ENCODE data around the gene ANKRD62.
"Not testable (repeated sequence)": the region's sequence is repeated elsewhere in the genome, so short reads cannot be mapped to it uniquely, and the experiment has no call there.

ANKRD62 gene

DNA sequence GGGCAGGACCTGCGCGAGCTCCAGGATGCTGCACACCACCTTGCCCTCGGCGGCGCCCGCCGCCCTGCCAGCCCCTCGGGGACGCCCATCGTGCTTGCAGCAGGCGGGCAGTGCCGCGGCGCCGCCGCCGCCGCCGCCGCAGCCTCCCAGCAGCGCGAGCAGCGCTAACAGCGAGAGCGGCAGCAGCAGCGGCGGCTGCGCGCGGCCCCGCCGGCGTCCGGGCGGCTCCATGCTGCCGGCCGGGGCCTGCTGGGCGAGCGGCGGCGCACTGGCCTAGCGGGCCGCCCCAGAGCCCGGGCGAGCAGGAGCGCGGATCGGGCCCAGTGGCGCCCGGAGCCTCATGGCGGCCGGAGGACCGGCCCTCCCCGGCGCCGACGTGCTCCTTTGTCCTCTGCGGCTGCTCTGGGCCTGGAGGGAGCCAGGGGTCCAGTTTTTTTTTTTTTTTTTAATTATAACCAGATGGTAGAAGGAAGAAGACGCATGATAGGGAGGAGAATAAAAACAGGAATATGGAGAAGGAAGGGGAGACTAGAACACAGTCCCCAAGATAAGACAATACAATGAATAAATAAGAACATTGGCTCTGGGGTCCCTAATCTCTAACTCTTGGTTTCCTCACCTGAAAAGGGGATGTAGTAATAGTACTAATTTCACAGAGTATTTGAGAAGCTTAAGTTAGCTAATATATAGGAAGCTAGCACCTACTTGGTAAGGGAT, 17.1 kb upstream of the ANKRD62 start:
- peak overlapping the region; percentile 36 for H3K4me3 Mint-ChIP-seq
- no peak overlapping the region for H3K27ac Mint-ChIP-seq
- no peaks in the 10 kb centered on the region for H3K4me1 Mint-ChIP-seq (ENCODE audit: low read depth)
- H3K9me3 Mint-ChIP-seq, result no peaks in the 10 kb centered on the region
- DNase-seq (ENCODE audit: low spot score), result no peak
- no peaks in the 10 kb centered on the region for H3K36me3 Mint-ChIP-seq (ENCODE audit: low read depth)
- peaks cover 43% of the 10 kb centered on the region for H3K27me3 Mint-ChIP-seq (ENCODE audit: low read depth)

DNA sequence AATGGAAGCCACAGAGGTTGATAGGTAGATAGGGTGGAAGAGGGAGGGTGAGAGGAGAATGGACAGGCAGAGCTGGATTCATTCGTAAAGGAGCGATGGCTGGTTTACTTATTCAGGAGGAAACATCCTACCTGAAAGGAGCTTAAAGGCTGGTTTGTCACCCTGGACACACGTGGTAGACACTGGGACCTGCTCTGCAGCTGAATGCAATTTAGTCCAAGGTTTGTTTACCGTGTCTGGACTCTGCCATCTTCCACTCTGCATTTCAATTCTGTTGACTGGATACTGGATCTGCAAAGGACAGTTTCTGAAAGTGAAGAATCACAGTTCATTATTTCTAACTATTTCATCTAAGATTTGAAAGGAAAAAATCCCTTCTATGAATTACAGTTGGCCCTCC, 15.6 kb upstream of the ANKRD62 start:
- H3K9me3 Mint-ChIP-seq, result not testable (repeated sequence)

DNA sequence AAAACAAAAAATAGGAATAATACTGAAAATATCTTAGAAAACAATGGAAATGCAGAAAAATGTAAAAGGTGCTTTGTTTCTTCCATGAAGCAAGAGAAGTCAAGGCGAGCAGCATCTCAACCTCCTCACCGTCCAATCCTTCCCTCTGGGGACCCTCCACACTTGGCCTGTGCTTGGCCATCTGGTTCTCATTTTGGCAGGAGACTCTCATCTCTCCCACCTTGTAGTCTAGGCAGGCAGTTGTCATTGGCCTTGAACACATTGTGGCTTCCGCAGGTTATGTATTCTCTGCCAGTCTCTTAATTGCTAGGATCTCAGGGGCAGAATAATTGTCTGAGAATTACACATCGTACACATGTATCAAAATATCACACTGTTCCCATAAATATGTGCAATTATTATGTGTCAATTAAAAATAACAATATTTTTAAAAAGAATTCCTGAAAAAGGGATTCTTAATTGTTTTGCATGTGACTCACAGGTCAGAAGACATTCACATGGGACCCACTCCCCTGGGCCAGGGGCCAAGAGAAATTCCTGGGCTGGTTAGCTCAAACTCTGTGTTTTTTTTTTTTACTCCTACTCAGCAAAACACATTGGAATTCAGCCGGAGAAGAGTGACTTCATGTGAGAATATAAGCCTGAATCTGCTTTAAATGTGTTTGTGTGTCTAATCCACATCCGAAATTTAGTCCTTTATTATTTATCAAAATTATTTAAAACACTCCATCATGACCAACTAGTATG, 14.0 kb upstream of the ANKRD62 start:
- no peaks in the 10 kb centered on the region for H3K36me3 Mint-ChIP-seq (ENCODE audit: low read depth)
- H3K27ac Mint-ChIP-seq, result no peak overlapping the region
- no peak for DNase-seq (ENCODE audit: low spot score)
- H3K4me1 Mint-ChIP-seq (ENCODE audit: low read depth), result no peaks in the 10 kb centered on the region
- no peak overlapping the region for H3K4me3 Mint-ChIP-seq
- peaks cover 40% of the 10 kb centered on the region for H3K27me3 Mint-ChIP-seq (ENCODE audit: low read depth)
- H3K9me3 Mint-ChIP-seq, result no peaks in the 10 kb centered on the region

More for the DNA sequence above, 15.6 kb upstream of the ANKRD62 start:
- H3K27me3 Mint-ChIP-seq (ENCODE audit: low read depth), result peaks cover 41% of the 10 kb centered on the region
- H3K27ac Mint-ChIP-seq; DNase-seq (ENCODE audit: low spot score); H3K4me1 Mint-ChIP-seq (ENCODE audit: low read depth); H3K36me3 Mint-ChIP-seq (ENCODE audit: low read depth); H3K4me3 Mint-ChIP-seq: not testable (repeated sequence)

DNA sequence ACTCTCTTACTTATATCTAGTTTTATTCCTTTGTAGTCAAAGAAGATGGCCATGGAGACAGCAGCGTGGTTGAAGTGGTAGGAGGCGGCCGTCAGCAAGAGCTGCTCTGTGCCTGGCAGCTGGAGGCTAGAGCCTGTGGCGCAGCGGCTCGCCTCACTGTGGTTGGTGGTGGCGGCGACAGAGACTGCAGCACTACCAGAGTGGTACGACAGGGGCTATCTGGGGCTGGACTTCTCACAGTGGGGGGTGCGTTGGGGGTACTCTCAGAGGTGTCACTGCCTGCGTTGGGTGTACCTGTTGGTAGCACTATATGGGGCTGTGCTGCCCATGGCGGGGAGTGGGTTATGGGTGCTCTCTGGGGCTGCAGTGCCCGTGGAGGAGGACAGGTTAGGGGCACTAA, 8.5 kb upstream of the ANKRD62 start:
- H3K36me3 Mint-ChIP-seq (ENCODE audit: low read depth), result no peaks in the 10 kb centered on the region
- no peak overlapping the region for H3K27ac Mint-ChIP-seq
- no peaks in the 10 kb centered on the region for H3K9me3 Mint-ChIP-seq
- peaks cover 14% of the 10 kb centered on the region for H3K27me3 Mint-ChIP-seq (ENCODE audit: low read depth)
- no peaks in the 10 kb centered on the region for H3K4me1 Mint-ChIP-seq (ENCODE audit: low read depth)
- DNase-seq (ENCODE audit: low spot score), result no peak
- H3K4me3 Mint-ChIP-seq, result no peak overlapping the region

DNA sequence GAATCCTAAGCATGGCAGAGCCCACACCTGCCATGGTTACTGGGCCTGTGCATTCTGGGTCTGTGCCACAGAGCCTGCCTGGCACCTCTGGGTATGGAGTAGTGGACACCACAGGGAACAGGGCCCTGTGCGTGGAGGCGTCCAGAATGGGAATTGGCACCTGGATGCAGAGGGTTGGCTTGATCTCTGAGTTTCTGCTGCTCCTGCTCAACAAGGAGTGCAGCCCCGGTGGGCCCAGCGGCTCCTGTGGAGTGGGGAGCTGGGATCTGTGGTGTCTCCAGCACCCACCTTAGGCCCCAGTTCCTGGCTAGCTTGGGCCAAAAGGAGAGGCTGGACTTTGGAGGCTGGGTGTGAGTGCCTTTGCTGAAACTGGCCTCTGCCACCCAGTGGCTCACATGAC, 7.9 kb upstream of the ANKRD62 start:
- H3K27ac Mint-ChIP-seq, result no peak overlapping the region
- H3K27me3 Mint-ChIP-seq (ENCODE audit: low read depth), result peaks cover 14% of the 10 kb centered on the region
- no peaks in the 10 kb centered on the region for H3K9me3 Mint-ChIP-seq
- DNase-seq (ENCODE audit: low spot score), result no peak
- no peaks in the 10 kb centered on the region for H3K36me3 Mint-ChIP-seq (ENCODE audit: low read depth)
- H3K4me1 Mint-ChIP-seq (ENCODE audit: low read depth), result no peaks in the 10 kb centered on the region
- H3K4me3 Mint-ChIP-seq, result no peak overlapping the region

DNA sequence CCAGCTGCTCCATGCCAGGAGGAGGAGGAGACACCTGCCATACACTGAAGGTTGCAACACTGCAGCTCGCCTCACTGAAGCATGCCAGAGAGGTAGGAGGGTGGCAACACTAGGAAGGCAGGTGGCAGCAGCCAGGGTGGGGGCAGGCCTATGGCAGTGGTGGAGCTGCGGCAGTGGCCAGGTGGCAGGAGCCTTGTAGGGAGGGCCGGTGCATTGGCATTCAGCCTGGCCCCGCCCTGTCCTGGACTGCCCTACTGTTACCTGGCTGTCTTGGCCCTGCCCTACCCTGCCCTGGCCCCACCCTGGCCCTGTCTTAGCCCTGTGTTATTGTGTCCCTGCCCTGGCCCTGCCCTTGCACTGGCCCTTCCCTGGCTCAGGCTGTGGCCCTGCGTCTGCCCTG, 7.4 kb upstream of the ANKRD62 start:
- no peak overlapping the region for H3K4me3 Mint-ChIP-seq
- H3K9me3 Mint-ChIP-seq, result no peaks in the 10 kb centered on the region
- no peak overlapping the region for H3K27ac Mint-ChIP-seq
- no peaks in the 10 kb centered on the region for H3K4me1 Mint-ChIP-seq (ENCODE audit: low read depth)
- no peaks in the 10 kb centered on the region for H3K36me3 Mint-ChIP-seq (ENCODE audit: low read depth)
- H3K27me3 Mint-ChIP-seq (ENCODE audit: low read depth), result peaks cover 14% of the 10 kb centered on the region
- no peak for DNase-seq (ENCODE audit: low spot score)

DNA sequence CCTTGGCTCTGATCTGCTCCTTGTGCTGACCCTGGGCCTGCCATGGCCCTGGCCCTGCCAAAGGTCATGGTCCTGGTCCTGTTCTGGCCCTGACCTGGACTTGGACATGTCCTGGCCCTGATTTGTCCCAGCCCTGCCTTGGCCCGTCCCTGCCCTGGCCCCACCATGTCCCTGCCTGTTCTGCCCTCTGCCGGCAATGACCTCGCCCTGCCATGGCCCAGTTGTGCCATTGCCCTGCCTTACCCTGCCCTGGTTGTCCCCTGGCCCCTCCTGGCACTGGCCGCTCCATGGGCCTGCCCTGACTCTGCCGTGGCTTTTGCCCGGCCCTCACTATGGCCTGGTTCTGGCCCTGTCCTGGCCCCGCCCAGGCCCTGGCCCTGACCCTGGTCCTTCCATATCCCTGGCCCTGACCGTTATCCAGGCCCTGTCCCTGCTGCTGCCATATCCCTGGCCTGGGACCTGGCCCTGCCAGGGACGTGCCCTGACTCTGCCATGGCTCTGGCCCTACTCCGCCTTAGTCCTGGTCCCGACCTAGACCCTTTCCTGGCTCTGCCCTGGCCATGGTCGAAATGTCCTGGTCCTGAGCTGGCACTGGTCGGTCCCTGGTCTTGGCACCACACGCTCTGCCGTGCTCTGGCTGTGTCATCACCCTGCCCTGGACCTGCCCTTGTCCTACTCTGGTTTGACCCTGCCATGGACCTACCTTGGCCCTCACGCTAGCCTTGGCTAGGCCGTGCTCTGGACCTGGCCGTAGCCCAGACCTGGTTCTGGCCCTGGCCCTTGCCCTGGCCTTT, 6.8 kb upstream of the ANKRD62 start:
- Mint-ChIP-seq H3K9me3 (no peaks in the 10 kb centered on the region), H3K4me1 (ENCODE audit: low read depth) (no peaks in the 10 kb centered on the region), H3K36me3 (ENCODE audit: low read depth) (no peaks in the 10 kb centered on the region), H3K27ac (no peak overlapping the region), H3K27me3 (ENCODE audit: low read depth) (peaks cover 14% of the 10 kb centered on the region), H3K4me3 (no peak overlapping the region)
- no peak for DNase-seq (ENCODE audit: low spot score)

DNA sequence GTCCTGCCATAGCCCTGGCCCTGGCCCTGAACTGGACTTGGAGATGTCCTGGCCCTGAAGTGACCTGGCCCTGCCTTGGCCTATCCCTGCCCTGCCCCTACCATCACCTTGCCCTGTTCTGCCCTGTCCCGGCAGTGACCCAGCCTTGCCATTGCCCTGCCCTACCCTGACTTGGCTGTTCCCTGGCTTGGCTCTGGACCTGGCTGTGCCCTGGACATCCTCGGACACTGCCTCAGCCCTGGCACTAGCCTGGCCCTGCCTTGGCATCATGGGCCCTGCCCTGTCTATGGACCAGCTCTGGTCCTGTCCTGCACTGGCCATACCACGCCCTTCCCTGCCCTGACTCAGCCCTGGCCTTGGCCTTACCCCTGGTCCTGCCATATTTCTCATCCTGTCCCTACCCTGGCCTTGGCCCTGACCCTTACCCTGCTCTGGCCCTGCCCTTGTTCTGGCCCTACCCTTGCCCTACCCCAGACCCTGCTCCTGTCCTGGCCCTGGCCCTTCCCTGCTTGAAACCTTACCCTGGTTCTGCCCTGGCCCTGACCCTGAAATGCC, 6.1 kb upstream of the ANKRD62 start:
- no peaks in the 10 kb centered on the region for H3K36me3 Mint-ChIP-seq (ENCODE audit: low read depth)
- H3K9me3 Mint-ChIP-seq, result no peaks in the 10 kb centered on the region
- peaks cover 9% of the 10 kb centered on the region for H3K27me3 Mint-ChIP-seq (ENCODE audit: low read depth)
- no peak overlapping the region for H3K27ac Mint-ChIP-seq
- no peak for DNase-seq (ENCODE audit: low spot score)
- no peak overlapping the region for H3K4me3 Mint-ChIP-seq
- H3K4me1 Mint-ChIP-seq (ENCODE audit: low read depth), result no peaks in the 10 kb centered on the region

DNA sequence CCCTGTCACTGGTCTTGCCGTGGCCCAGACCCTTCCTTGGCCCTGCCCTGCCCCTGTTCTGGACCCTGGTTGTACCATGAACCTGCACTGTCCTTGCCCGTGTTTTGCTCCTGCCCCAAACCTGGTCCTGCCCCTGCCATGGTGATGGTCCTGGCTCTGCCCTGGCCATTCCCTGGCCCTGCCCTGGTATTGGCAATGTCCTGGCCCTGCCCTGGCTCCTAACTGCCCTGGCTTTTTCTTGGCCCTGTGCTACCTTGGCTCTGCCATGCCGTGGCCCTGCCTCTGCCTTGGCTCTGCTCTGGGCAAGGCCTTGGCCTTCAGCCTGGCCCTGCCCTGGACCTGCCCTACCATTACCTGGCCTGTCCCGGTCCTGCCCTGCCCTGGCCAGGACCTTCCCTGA, 5.5 kb upstream of the ANKRD62 start:
- no peak for DNase-seq (ENCODE audit: low spot score)
- peaks cover 8% of the 10 kb centered on the region for H3K27me3 Mint-ChIP-seq (ENCODE audit: low read depth)
- H3K36me3 Mint-ChIP-seq (ENCODE audit: low read depth), result no peaks in the 10 kb centered on the region
- no peaks in the 10 kb centered on the region for H3K9me3 Mint-ChIP-seq
- H3K4me1 Mint-ChIP-seq (ENCODE audit: low read depth), result no peaks in the 10 kb centered on the region
- no peak overlapping the region for H3K27ac Mint-ChIP-seq
- no peak overlapping the region for H3K4me3 Mint-ChIP-seq

DNA sequence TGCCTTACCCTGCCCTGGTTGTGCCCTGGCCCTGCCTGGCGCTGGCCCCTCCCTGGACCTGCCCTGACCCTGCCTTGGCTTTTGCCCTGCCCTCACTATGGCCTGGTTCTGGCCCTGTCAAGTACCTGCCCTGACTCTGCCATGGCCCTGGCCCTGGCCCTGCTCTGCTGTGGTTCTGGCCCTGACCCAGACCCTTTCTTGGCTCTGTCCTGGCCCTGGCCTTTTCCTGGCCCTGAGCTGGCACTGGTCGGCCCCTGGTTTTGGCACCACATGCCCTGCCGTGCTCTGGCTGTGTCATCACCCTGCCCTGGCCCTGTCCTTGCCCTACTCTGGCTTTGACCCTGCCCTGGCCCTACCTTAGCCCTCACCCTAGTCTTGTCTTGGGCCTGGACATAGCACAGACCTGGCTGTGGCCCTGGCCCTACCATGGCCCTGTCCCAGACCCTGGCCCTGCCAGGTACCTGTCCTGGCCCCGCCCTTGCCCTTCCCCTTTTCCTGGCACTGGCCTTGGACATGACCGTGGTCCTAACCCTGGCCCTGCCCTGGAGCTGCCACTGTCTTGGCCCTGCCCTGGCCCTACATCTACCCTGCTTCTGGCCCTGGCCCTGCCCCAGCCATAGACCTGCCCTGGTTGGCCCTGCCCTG, 4.8 kb upstream of the ANKRD62 start:
- no peak overlapping the region for H3K27ac Mint-ChIP-seq
- no peak overlapping the region for H3K4me3 Mint-ChIP-seq
- no peaks in the 10 kb centered on the region for H3K36me3 Mint-ChIP-seq (ENCODE audit: low read depth)
- peaks cover 1% of the 10 kb centered on the region for H3K9me3 Mint-ChIP-seq
- no peaks in the 10 kb centered on the region for H3K4me1 Mint-ChIP-seq (ENCODE audit: low read depth)
- DNase-seq (ENCODE audit: low spot score), result no peak
- H3K27me3 Mint-ChIP-seq (ENCODE audit: low read depth), result peaks cover 1% of the 10 kb centered on the region

DNA sequence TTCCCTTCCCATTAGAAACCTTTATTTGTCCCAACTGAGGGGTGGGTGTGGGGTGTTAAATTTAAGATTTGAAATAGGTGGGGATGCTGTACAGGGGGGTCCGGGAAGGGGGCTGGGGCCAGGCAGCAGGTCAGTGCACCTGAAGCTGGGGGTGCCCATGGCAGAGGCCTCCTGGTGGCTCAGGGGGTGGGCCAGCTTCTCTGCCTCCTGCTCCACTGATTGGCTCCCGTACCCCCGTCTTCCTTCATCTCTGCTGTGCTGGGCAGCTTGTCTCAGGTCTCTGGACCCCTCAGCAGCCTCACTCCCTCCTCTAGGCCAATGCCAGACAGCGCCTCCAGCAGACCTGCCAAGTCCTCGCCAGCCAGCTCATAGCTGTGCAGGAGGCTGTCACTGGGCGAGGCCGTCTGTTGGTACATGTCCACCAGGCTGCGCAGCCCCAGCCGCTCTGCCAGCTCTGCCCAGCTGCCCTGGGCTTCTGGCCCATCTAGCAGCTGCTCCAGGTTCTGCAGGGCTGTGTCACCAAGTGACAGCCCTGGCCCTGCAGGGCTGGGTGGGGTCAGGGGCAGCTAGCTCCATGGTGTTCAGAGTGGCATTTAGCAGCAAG, 2.0 kb upstream of the ANKRD62 start:
- Mint-ChIP-seq H3K9me3 (peaks cover 3% of the 10 kb centered on the region), H3K27me3 (ENCODE audit: low read depth) (peaks cover 3% of the 10 kb centered on the region), H3K27ac (no peak overlapping the region), H3K36me3 (ENCODE audit: low read depth) (no peaks in the 10 kb centered on the region), H3K4me1 (ENCODE audit: low read depth) (no peaks in the 10 kb centered on the region), H3K4me3 (no peak overlapping the region)
- no peak for DNase-seq (ENCODE audit: low spot score)

DNA sequence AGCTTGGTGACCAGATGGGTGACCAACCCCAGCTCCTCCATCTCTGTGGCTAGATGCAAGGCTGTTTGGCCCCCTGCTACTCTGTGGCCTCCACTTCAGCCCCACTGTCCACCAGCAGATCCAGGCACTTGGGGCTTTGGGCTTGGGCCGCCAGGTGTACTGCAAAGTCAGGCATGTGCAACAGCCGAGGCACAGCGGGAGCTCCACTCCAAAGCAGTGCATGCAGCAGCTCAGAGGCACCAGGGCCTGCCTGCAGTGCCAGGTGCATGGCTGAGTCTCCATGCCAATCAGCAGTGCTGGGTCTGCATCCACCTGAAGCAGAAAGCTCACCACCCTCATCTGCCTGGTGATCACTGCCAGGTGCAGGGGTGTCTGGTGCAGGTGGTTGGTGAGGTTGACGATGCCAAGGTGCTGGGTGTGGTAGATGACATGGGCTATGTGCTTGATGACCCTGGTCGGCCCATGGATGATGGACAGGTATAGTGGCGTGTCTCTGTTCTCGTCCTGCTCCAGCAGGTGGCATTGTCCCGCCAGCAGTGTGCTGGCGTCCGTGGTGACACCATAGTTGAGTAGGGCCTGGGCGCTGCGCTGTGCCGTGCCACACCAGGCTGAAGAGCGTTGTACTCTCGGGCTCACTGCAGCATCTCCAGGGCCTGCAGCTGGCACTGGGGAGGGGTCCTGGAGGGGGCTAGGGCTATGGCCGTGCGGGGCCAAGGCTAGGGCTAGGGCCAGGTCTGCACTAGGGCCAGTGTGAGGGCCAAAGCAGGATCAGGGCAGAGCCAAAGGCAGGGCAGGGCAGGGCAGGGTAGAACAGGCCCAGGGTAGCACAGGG, 1.0 kb upstream of the ANKRD62 start:
- Mint-ChIP-seq H3K36me3 (ENCODE audit: low read depth) (no peaks in the 10 kb centered on the region), H3K4me1 (ENCODE audit: low read depth) (no peaks in the 10 kb centered on the region), H3K4me3 (no peak overlapping the region), H3K27me3 (ENCODE audit: low read depth) (peaks cover 3% of the 10 kb centered on the region), H3K9me3 (peaks cover 3% of the 10 kb centered on the region), H3K27ac (no peak overlapping the region)
- DNase-seq (ENCODE audit: low spot score), result no peak

DNA sequence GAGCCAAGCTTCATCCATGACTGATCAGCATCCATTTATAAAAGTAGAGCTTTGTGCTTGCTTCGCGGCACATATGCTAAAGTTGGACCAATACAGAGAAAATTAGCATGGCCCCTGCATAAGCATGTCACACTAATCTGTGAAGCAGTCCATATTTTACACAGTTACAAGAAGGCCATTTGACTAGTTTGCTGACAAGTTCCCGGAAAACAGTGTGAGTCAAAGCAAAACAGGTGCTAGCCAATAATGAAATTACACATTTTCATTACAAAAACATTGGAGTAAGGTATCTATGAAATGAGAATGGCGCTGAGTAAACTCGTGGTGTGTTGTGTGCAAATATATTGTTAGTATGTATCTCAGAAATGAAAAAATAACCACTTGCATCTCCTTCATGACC, 4.7 kb downstream of the ANKRD62 start:
- Mint-ChIP-seq H3K9me3 (peaks cover 3% of the 10 kb centered on the region), H3K36me3 (ENCODE audit: low read depth) (no peaks in the 10 kb centered on the region), H3K27me3 (ENCODE audit: low read depth) (peaks cover 11% of the 10 kb centered on the region), H3K4me3 (no peak overlapping the region), H3K27ac (no peak overlapping the region), H3K4me1 (ENCODE audit: low read depth) (peaks cover 3% of the 10 kb centered on the region)
- DNase-seq (ENCODE audit: low spot score), result peak; percentile 13
